ENCODE data around the gene IL3. TPM values are rescaled to one million over a fixed set of nuclear protein-coding genes. Genes with fewer than 3 reads are reported as not detected.

The IL3 gene
- total and polyA plus RNA-seq, 2 experiments from 2014 or later: not detected

DNA sequence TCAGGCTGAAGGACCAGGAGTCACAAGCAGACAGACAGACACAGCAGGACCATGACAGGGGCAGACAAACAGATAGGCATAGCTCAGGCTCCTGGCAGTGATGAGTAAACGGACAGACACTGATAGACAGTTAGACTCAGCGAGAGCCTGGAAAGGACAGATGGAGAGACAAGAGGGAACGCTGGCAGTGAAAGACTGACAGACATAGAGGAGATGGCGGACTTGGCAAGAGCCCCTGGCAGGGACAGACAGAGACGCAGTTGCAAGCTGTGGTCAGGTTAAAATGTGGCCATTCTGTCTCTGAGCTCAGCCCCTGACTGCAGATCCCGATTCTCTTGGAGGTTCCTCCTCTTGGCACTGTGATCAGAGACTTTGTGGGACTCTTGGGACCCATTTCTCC, 26.7 kb downstream of the IL3 start:
- Histone ChIP-seq H3K4me3 (no peak overlapping the region), H3K79me2 (replicated peaks; ENCODE audit: insufficient read depth) (no peaks in the 10 kb centered on the region), H3K4me2 (no peak overlapping the region), H2AFZ (no peak overlapping the region), H3K4me1 (ENCODE audit: insufficient read depth) (no peaks in the 10 kb centered on the region), H4K20me1 (replicated peaks; ENCODE audit: insufficient read depth) (no peaks in the 10 kb centered on the region), H3K36me3 (ENCODE audit: insufficient read depth) (no peaks in the 10 kb centered on the region), H3K9me2 (ENCODE audit: insufficient read depth) (no peaks in the 10 kb centered on the region), H3K27ac (ENCODE audit: low read depth) (no peak overlapping the region), H3F3A (replicated peaks; ENCODE audit: low read depth) (no peaks in the 10 kb centered on the region), H3K27me3 (ENCODE audit: insufficient read depth) (no peaks in the 10 kb centered on the region)
- no peaks in the 10 kb centered on the region for H3K36me3 Mint-ChIP-seq (ENCODE audit: low read depth)
- peaks cover 9% of the 10 kb centered on the region for H3K27me3 Mint-ChIP-seq (ENCODE audit: insufficient read depth, low read depth, poor library complexity)
- no peak overlapping the region for H3K4me3 Mint-ChIP-seq
- no peak for ATAC-seq
- H3K9me3 Mint-ChIP-seq: no peaks in the 10 kb centered on the region; the same call in 2 of the 3 replicates
- no peak for DNase-seq (ENCODE audit: low spot score)
- no peaks in the 10 kb centered on the region for H3K4me1 Mint-ChIP-seq
- TF ChIP-seq, protein P1, sequence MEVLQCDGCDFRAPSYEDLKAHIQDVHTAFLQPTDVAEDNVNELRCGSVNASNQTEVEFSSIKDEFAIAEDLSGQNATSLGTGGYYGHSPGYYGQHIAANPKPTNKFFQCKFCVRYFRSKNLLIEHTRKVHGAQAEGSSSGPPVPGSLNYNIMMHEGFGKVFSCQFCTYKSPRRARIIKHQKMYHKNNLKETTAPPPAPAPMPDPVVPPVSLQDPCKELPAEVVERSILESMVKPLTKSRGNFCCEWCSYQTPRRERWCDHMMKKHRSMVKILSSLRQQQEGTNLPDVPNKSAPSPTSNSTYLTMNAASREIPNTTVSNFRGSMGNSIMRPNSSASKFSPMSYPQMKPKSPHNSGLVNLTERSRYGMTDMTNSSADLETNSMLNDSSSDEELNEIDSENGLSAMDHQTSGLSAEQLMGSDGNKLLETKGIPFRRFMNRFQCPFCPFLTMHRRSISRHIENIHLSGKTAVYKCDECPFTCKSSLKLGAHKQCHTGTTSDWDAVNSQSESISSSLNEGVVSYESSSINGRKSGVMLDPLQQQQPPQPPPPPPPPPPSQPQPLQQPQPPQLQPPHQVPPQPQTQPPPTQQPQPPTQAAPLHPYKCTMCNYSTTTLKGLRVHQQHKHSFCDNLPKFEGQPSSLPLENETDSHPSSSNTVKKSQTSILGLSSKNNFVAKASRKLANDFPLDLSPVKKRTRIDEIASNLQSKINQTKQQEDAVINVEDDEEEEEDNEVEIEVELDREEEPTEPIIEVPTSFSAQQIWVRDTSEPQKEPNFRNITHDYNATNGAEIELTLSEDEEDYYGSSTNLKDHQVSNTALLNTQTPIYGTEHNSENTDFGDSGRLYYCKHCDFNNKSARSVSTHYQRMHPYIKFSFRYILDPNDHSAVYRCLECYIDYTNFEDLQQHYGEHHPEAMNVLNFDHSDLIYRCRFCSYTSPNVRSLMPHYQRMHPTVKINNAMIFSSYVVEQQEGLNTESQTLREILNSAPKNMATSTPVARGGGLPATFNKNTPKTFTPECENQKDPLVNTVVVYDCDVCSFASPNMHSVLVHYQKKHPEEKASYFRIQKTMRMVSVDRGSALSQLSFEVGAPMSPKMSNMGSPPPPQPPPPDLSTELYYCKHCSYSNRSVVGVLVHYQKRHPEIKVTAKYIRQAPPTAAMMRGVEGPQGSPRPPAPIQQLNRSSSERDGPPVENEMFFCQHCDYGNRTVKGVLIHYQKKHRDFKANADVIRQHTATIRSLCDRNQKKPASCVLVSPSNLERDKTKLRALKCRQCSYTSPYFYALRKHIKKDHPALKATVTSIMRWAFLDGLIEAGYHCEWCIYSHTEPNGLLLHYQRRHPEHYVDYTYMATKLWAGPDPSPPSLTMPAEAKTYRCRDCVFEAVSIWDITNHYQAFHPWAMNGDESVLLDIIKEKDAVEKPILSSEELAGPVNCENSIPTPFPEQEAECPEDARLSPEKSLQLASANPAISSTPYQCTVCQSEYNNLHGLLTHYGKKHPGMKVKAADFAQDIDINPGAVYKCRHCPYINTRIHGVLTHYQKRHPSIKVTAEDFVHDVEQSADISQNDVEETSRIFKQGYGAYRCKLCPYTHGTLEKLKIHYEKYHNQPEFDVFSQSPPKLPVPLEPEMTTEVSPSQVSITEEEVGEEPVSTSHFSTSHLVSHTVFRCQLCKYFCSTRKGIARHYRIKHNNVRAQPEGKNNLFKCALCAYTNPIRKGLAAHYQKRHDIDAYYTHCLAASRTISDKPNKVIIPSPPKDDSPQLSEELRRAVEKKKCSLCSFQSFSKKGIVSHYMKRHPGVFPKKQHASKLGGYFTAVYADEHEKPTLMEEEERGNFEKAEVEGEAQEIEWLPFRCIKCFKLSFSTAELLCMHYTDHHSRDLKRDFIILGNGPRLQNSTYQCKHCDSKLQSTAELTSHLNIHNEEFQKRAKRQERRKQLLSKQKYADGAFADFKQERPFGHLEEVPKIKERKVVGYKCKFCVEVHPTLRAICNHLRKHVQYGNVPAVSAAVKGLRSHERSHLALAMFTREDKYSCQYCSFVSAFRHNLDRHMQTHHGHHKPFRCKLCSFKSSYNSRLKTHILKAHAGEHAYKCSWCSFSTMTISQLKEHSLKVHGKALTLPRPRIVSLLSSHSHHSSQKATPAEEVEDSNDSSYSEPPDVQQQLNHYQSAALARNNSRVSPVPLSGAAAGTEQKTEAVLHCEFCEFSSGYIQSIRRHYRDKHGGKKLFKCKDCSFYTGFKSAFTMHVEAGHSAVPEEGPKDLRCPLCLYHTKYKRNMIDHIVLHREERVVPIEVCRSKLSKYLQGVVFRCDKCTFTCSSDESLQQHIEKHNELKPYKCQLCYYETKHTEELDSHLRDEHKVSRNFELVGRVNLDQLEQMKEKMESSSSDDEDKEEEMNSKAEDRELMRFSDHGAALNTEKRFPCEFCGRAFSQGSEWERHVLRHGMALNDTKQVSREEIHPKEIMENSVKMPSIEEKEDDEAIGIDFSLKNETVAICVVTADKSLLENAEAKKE (CRISPR knock-in tag; IDR thresholded peaks at IDR 0.05): no peak
- TF ChIP-seq ZNF331 (CRISPR knock-in tag; IDR thresholded peaks at IDR 0.05; ENCODE audit: low read depth) (no peak), CREB1 (CRISPR knock-in tag; IDR thresholded peaks at IDR 0.05; ENCODE audit: low read depth) (no peak), STAT1 (IDR thresholded peaks at IDR 0.05; ENCODE audit: unreplicated experiment) (no peak), POLR2AphosphoS5 (IDR thresholded peaks at IDR 0.05; ENCODE audit: low read depth) (no peak), ZNF114 (CRISPR knock-in tag; IDR thresholded peaks at IDR 0.05) (no peak), EZH2phosphoT487 (IDR thresholded peaks at IDR 0.05; ENCODE audit: unreplicated experiment) (no peak), JUNB (IDR thresholded peaks at IDR 0.05; ENCODE audit: unreplicated experiment) (no peak)
- TF ChIP-seq, protein P2, sequence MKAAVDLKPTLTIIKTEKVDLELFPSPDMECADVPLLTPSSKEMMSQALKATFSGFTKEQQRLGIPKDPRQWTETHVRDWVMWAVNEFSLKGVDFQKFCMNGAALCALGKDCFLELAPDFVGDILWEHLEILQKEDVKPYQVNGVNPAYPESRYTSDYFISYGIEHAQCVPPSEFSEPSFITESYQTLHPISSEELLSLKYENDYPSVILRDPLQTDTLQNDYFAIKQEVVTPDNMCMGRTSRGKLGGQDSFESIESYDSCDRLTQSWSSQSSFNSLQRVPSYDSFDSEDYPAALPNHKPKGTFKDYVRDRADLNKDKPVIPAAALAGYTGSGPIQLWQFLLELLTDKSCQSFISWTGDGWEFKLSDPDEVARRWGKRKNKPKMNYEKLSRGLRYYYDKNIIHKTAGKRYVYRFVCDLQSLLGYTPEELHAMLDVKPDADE (IDR thresholded peaks at IDR 0.05): no peak
- TF ChIP-seq, protein P3, sequence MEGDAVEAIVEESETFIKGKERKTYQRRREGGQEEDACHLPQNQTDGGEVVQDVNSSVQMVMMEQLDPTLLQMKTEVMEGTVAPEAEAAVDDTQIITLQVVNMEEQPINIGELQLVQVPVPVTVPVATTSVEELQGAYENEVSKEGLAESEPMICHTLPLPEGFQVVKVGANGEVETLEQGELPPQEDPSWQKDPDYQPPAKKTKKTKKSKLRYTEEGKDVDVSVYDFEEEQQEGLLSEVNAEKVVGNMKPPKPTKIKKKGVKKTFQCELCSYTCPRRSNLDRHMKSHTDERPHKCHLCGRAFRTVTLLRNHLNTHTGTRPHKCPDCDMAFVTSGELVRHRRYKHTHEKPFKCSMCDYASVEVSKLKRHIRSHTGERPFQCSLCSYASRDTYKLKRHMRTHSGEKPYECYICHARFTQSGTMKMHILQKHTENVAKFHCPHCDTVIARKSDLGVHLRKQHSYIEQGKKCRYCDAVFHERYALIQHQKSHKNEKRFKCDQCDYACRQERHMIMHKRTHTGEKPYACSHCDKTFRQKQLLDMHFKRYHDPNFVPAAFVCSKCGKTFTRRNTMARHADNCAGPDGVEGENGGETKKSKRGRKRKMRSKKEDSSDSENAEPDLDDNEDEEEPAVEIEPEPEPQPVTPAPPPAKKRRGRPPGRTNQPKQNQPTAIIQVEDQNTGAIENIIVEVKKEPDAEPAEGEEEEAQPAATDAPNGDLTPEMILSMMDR (conservative IDR thresholded peaks at IDR 0.05; ENCODE audit: low read depth in 2 of 2): no peak
- TF ChIP-seq, protein P4, sequence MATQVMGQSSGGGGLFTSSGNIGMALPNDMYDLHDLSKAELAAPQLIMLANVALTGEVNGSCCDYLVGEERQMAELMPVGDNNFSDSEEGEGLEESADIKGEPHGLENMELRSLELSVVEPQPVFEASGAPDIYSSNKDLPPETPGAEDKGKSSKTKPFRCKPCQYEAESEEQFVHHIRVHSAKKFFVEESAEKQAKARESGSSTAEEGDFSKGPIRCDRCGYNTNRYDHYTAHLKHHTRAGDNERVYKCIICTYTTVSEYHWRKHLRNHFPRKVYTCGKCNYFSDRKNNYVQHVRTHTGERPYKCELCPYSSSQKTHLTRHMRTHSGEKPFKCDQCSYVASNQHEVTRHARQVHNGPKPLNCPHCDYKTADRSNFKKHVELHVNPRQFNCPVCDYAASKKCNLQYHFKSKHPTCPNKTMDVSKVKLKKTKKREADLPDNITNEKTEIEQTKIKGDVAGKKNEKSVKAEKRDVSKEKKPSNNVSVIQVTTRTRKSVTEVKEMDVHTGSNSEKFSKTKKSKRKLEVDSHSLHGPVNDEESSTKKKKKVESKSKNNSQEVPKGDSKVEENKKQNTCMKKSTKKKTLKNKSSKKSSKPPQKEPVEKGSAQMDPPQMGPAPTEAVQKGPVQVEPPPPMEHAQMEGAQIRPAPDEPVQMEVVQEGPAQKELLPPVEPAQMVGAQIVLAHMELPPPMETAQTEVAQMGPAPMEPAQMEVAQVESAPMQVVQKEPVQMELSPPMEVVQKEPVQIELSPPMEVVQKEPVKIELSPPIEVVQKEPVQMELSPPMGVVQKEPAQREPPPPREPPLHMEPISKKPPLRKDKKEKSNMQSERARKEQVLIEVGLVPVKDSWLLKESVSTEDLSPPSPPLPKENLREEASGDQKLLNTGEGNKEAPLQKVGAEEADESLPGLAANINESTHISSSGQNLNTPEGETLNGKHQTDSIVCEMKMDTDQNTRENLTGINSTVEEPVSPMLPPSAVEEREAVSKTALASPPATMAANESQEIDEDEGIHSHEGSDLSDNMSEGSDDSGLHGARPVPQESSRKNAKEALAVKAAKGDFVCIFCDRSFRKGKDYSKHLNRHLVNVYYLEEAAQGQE (IDR thresholded peaks at IDR 0.05; ENCODE audit: unreplicated experiment): no peak
- no peak overlapping the region for H3K27ac Mint-ChIP-seq

Data from GM23338 (cell line).